ENCODE data around the gene THEMIS2.

Gene THEMIS2

GRCh38 chr1:27885621-27886352 lies 13.4 kb downstream of the THEMIS2 start:
- no peak for DNase-seq (ENCODE audit: low spot score)

GRCh38 chr1:27886353-27886679 lies 14.0 kb downstream of the THEMIS2 start:
- DNase-seq (ENCODE audit: low spot score): no peak

DNA sequence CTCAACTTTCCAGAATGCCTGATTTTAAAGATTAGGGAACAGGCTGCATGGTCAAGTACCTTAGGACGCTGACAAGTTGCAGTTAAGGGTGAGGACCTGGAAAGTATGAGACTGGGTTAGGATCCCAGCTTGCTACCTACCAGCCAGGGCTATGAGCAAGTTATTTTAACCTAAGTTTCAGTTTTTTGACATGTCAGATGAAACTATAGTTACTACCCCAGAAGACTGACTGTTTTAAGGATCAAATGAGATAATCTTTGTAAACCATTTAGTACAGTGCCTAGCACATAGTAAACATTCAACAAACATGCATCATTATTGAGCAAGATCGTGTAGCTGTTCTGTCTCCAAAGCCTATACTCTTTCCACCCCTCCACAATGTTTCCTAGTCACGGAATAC lies 14.4 kb downstream of the THEMIS2 start:
- no peak for DNase-seq (ENCODE audit: low spot score)

GRCh38 chr1:27887215-27888021 lies 15.1 kb downstream of the THEMIS2 start:
- DNase-seq (ENCODE audit: low spot score): no peak

GRCh38 chr1:27889506-27889905 lies 17.2 kb downstream of the THEMIS2 start:
- no peak for DNase-seq (ENCODE audit: low spot score)

GRCh38 chr1:27891196-27891889 lies 19.0 kb downstream of the THEMIS2 start:
- DNase-seq (ENCODE audit: low spot score): no peak

DNA sequence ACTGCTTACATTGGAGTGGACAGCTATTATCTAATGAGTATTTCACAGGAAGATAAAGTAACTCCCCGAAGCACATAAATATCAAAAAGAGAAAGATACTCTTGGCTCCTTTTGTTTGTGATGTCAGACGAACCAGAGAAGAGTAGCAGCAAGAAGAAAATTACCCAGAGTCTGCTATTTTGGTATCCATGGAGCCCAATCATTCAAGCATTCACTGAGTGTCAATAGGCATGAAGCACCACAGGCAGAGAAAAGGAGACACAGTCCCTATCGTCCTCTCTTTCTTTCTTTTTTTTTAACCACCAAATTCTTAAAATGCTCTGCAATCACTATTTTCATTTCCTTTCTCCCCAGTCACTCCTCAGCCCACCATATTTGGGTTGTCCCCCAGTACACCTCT lies 22.2 kb downstream of the THEMIS2 start:
- no peak for DNase-seq (ENCODE audit: low spot score)

- DNase-seq (ENCODE audit: low spot score): no peak
Observed at GRCh38 chr1:27906759-27907158, 34.4 kb downstream of the THEMIS2 start.

GRCh38 chr1:27912429-27912828 lies 40.1 kb downstream of the THEMIS2 start:
- DNase-seq (ENCODE audit: low spot score): no peak

GRCh38 chr1:27915082-27915575 lies 42.8 kb downstream of the THEMIS2 start:
- no peak for DNase-seq (ENCODE audit: low spot score)

DNA sequence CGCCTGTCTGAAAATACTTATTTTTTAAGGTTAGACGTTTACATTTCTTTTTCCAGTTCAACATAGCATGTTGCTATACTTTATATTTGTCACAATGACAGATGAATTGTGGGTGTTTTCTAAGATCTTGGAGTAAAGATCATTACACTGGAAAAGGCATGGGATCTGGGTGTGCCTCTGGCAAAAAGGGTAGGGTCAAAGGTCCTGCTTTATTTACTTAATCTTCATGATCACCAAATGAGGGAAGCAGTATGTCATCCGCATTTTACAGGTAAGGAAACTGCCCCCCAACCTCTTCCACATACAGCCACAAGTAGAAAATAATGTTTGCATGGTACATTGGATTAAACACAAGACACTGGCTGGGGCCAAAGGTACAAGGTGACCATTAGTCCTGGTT lies 49.9 kb downstream of the THEMIS2 start:
- no peak for DNase-seq (ENCODE audit: low spot score)

- DNase-seq (ENCODE audit: low spot score): no peak
Observed at GRCh38 chr1:27928216-27928954, 56.0 kb downstream of the THEMIS2 start.

- DNase-seq (ENCODE audit: low spot score): no peak
Observed at GRCh38 chr1:27931184-27931583, 58.8 kb downstream of the THEMIS2 start.

DNA sequence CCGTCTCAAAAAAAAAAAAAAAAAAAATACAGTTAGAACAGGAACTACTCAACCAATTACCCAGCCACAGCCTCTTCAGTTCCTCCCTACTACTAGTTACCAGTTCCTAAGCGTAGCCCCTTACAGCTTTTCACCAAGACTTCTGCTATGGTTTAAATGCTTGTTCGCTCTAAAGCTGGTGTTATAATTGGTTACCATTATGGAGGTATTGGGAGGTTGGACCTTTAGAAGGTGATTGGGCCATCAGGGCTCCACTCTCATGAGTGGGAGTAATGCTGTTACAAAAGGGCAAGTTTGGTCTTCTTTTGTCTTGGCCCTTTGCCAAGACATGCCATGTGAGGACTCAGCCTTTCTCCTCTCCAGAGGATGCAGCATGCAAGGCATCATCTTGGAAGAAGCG lies 59.4 kb downstream of the THEMIS2 start:
- DNase-seq (ENCODE audit: low spot score): no peak

GRCh38 chr1:27934818-27935549 lies 62.6 kb downstream of the THEMIS2 start, which contains the start of gene SMPDL3B:
TSS of gene SMPDL3B (plus strand) at chr1:27935000. CDS start at chr1:27935184, 184 bp downstream.
- DNase-seq (ENCODE audit: low spot score): no peak

GRCh38 chr1:27935721-27936120 lies 63.4 kb downstream of the THEMIS2 start:
- no peak for DNase-seq (ENCODE audit: low spot score)

Data from AG08395 (cell line).